Stomach smooth muscle (tissue), 2 donors: Measurements from ENCODE around the gene MYO3B.

Experiments used
- H3K27ac ChIP-seq: one replicate; pipeline ENCODE4 v1.7.0; 2013; ENCODE audit warnings: mild to moderate bottlenecking, low read length, inconsistent platforms
- H3K27me3 ChIP-seq, 2 donors: one replicate each; pipeline ENCODE4 v1.7.0; 2013; ENCODE audit warnings: low read length in 2 of 2; ENCODE audit not compliant: insufficient read depth in 2 of 2, control insufficient read depth in 1 of 2
- H3K36me3 ChIP-seq, 2 donors: one replicate each; pipeline ENCODE4 v1.7.0; 2013; ENCODE audit warnings: low read length in 2 of 2; ENCODE audit not compliant: control insufficient read depth in 2 of 2, insufficient read depth in 2 of 2
- H3K4me1 ChIP-seq: one replicate; pipeline ENCODE4 v1.7.0; 2013; ENCODE audit warnings: low read length; ENCODE audit not compliant: control insufficient read depth, insufficient read depth
- H3K4me3 ChIP-seq, 2 donors: one replicate each; pipeline ENCODE4 v1.7.0; 2013; ENCODE audit warnings: low read length in 2 of 2
- H3K9ac ChIP-seq, 2 donors: one replicate each; pipeline ENCODE4 v1.7.0; 2013; ENCODE audit warnings: low read length in 2 of 2, mild to moderate bottlenecking in 1 of 2
- H3K9me3 ChIP-seq, 2 donors: one replicate each; pipeline ENCODE4 v1.7.0; 2013; ENCODE audit warnings: low read length in 2 of 2; ENCODE audit not compliant: control insufficient read depth in 2 of 2
- donor health status: healthy.
- donor health status: Pancreatic carcinoma.

Gene MYO3B

DNA sequence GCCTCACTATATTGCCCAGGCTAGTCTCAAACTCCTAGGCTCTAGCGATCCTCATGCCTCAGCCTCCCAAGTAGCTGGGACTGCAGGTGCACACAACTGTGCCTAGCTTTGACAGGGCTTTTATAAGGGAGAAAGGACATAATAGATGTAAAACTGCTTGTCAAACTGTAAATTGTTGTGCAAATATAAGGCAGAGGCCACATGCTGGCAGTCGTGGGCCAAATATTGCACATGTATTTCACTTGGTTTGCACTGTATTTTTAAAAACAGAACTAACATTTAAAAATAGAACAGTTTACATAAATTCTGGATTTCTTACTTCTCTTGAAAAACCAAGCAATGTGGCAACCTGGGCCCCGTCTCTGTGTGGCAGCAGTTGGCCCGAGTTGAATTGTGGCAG lies 31.2 kb upstream of the MYO3B start:
- no peaks in the 10 kb centered on the region for H3K9me3 ChIP-seq
- H3K9ac ChIP-seq, result no peak overlapping the region
- no peak overlapping the region for H3K27ac ChIP-seq

DNA sequence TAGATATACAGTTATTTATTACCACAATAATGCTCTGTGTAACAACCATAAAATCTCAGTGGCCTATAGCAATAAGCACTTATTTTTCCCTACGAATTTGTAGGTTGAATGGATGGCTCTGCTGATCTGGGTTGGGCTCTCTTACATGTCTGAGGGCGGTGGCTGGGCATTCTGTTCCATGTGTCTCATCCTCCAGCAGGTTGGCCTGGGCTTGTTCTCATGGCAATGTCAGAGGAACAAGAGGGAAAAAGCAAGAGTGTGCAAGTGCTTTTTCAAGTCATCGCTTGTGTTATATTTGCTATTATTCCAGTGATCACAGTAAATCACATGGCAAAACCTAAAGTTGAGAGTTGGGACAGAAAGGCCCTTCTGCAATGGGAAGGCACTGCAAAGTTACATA lies 30.4 kb upstream of the MYO3B start:
- Histone ChIP-seq H3K4me3 (no peak overlapping the region), H3K27me3 (no peaks in the 10 kb centered on the region), H3K9ac (no peak overlapping the region), H3K9me3 (peaks cover 3% of the 10 kb centered on the region in 2 donors), H3K27ac (no peak overlapping the region), H3K36me3 (no peaks in the 10 kb centered on the region), H3K4me1 (no peaks in the 10 kb centered on the region)

More for the DNA sequence above, 31.2 kb upstream of the MYO3B start:
- Histone ChIP-seq H3K4me3 (no peak overlapping the region), H3K27me3 (no peaks in the 10 kb centered on the region), H3K4me1 (no peaks in the 10 kb centered on the region), H3K36me3 (no peaks in the 10 kb centered on the region)

DNA sequence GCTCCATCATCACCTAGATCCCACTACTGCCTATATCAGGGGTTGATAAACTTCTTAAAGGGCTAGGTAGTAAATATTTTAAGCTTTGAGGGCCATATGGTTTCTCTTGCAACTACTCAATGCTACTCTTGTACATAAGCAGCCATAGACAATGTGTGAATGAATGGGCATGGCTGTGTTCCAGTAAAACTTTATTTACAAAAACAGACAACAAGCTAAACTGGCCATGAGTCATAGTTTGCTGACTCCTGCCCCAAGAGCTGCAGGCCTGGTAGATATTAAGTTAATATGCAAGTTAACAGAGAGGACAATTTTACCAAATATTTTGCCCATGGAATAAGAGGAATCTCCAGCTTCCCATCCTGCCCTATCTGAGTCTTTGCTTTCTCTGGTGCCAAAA lies 29.8 kb upstream of the MYO3B start:
- no peak overlapping the region for H3K27ac ChIP-seq
- no peak overlapping the region for H3K4me3 ChIP-seq
- no peaks in the 10 kb centered on the region for H3K36me3 ChIP-seq
- H3K9ac ChIP-seq, result no peak overlapping the region
- no peaks in the 10 kb centered on the region for H3K4me1 ChIP-seq
- H3K9me3 ChIP-seq, result peaks cover 3 to 4% of the 10 kb centered on the region in 2 donors
- no peaks in the 10 kb centered on the region for H3K27me3 ChIP-seq

GRCh38 chr2:170152421-170152820 lies 25.5 kb upstream of the MYO3B start:
- Histone ChIP-seq H3K4me3 (no peak overlapping the region), H3K4me1 (no peaks in the 10 kb centered on the region), H3K9ac (no peak overlapping the region), H3K9me3 (peaks cover 3 to 4% of the 10 kb centered on the region in 2 donors), H3K27me3 (no peaks in the 10 kb centered on the region), H3K27ac (no peak overlapping the region), H3K36me3 (no peaks in the 10 kb centered on the region)

- no peaks in the 10 kb centered on the region for H3K4me1 ChIP-seq
- no peak overlapping the region for H3K27ac ChIP-seq
- H3K4me3 ChIP-seq, result no peak overlapping the region
- no peak overlapping the region for H3K9ac ChIP-seq
- H3K9me3 ChIP-seq, result peaks cover 3 to 4% of the 10 kb centered on the region in 2 donors
- no peaks in the 10 kb centered on the region for H3K36me3 ChIP-seq
- H3K27me3 ChIP-seq, result no peaks in the 10 kb centered on the region
These were observed 22.8 kb upstream of the MYO3B start for GRCh38 chr2:170155022-170155722.

- Histone ChIP-seq H3K27me3 (no peaks in the 10 kb centered on the region), H3K9me3 (peaks cover 3 to 4% of the 10 kb centered on the region in 2 donors), H3K36me3 (no peaks in the 10 kb centered on the region), H3K4me3 (no peak overlapping the region), H3K4me1 (no peaks in the 10 kb centered on the region), H3K27ac (no peak overlapping the region), H3K9ac (no peak overlapping the region)
These were observed 22.2 kb upstream of the MYO3B start for GRCh38 chr2:170155723-170156253.

GRCh38 chr2:170156592-170156991 lies 21.4 kb upstream of the MYO3B start:
- H3K4me1 ChIP-seq, result no peaks in the 10 kb centered on the region
- no peaks in the 10 kb centered on the region for H3K27me3 ChIP-seq
- no peak overlapping the region for H3K27ac ChIP-seq
- no peaks in the 10 kb centered on the region for H3K36me3 ChIP-seq
- H3K9me3 ChIP-seq, result peaks cover 3 to 4% of the 10 kb centered on the region in 2 donors
- H3K9ac ChIP-seq, result no peak overlapping the region
- no peak overlapping the region for H3K4me3 ChIP-seq

- Histone ChIP-seq H3K9me3 (peaks cover 3 to 4% of the 10 kb centered on the region in 2 donors), H3K36me3 (no peaks in the 10 kb centered on the region), H3K4me1 (no peaks in the 10 kb centered on the region), H3K4me3 (no peak overlapping the region), H3K27ac (no peak overlapping the region), H3K9ac (no peak overlapping the region), H3K27me3 (peaks cover 0 to 3% of the 10 kb centered on the region in 2 donors)
These were observed 20.8 kb upstream of the MYO3B start for GRCh38 chr2:170157025-170157684.

DNA sequence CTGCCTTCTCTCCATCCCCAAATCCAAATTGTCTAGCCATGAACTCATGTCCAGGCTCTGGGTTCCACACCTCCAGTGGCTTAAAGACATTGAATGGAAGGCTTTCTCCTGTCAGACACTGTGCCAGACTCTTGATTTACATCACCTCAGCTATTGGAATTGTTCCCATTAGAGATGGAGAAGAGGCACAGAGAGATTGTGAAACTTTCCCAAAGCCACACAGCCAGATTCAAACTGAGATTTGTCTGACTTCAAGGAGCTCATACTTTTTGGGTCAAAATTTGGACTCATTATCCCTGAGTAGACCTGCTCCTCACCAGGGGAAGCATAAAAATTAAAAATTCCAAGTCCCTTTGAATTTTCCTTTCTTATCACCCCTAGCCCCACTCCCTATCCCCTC lies 18.9 kb upstream of the MYO3B start:
- H3K4me1 ChIP-seq, result no peaks in the 10 kb centered on the region
- H3K36me3 ChIP-seq, result no peaks in the 10 kb centered on the region
- peaks cover 0 to 3% of the 10 kb centered on the region in 2 donors for H3K27me3 ChIP-seq
- no peak overlapping the region for H3K4me3 ChIP-seq
- no peak overlapping the region for H3K27ac ChIP-seq
- no peaks in the 10 kb centered on the region for H3K9me3 ChIP-seq
- H3K9ac ChIP-seq, result no peak overlapping the region

DNA sequence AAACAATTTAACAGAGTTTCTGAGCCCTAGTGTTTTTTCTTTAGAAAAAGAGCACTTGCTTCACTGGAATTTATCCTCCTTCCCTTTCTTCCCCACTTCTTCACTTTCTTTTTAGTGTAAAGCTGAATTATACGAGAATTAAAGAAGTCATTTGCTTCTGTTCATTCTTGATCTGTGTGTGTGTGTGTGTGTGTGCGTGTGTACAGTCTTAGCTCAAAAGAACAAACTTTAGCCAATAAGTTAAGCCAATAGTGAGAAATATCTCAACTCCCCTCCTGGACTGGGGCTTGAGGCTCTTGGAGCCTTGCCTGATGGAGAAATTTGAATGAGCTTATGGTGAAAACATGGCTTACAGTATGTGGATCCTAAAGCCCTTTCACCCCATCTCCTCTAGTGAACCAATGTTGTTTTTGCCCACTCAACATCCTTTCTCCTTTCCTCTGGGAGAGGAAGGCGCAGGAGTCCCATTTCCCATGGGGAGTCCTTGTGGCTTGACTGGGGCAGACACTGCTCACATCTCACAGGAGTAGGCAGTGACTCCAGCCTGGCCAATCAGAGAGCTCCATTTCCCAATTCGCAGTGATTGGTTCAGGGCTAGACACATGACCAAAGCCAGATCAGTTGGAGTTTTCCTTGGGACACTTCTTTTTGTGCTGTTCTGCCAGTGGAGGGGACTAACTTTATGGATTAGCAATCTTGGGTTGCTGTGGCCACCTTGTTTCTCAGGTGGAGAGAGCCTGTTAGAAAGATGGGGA lies 16.3 kb upstream of the MYO3B start:
- no peak overlapping the region for H3K27ac ChIP-seq
- H3K9me3 ChIP-seq, result no peaks in the 10 kb centered on the region
- no peaks in the 10 kb centered on the region for H3K4me1 ChIP-seq
- no peak overlapping the region for H3K9ac ChIP-seq
- H3K27me3 ChIP-seq, result peaks cover 0 to 3% of the 10 kb centered on the region in 2 donors
- H3K36me3 ChIP-seq, result no peaks in the 10 kb centered on the region
- no peak overlapping the region for H3K4me3 ChIP-seq
